ENCODE measurements around the gene ZZZ3.
"Not testable (repeated sequence)": the region's sequence is repeated elsewhere in the genome, so short reads cannot be mapped to it uniquely, and the experiment has no call there.

The ZZZ3 gene

DNA sequence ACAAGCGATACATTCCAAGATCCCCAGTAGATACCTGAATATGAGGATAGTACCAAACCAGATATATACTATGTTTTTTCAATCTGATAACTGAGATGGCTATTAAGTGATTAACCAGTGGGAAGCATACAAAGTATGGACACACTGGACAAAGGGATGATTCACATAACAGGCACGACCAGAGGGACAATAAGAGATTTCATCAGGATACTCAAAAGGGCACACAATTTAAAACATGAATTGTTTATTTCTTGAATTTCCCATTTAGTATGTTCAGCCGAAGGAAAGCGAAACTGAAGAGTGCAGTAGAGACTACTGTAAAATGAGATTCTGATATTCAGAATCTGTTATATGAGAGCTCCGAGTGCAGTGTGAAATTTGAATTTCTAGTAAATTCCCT is 10.6 kb downstream of the ZZZ3 start:
- no peak for DNase-seq (ENCODE audit: low read depth in 2 of 3, low spot score in 1 of 3)

DNA sequence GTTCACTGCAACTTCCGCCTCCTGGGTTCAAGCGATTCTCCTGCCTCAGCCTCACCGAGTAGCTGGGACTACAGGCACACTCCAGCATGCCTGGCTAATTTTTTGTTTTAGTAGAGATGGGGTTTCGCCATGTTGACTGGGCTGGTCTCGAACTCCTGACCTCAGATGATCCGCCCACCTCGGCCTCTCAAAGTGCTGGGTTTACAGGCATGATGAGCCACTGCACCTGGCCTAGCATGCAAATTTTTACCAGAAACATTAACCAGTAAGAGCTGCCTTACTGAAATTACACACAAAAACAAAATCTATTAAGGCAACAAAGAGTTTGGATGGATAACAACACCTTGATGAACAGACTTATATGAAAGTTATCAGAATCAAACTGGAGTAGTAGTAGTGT is 12.1 kb downstream of the ZZZ3 start:
- no peak for DNase-seq (ENCODE audit: low read depth in 2 of 3, low spot score in 1 of 3)

DNA sequence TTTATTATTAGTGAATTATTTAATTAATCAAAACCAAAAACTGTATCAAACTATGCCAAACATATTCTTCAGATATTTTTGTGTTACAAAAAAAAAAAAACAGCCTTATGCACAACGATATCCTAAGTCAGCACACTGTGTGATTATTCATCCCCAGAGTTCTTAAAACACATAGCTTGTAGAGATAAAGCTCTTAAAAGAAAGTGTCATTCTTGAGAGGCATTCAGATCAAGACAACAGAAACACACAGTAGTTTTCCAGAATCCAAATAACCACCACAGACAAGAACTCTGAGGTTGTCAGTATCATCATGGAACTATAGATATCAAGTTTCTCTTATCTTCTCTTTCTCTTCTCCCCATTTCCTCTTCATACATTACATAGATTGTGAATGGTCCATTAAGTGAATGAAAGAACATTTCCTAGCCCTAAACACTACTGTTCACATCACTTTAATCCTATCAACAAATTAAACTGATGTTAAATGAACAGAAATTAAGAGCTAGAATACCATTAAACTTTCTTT is 13.5 kb downstream of the ZZZ3 start:
- no peak for DNase-seq (ENCODE audit: low read depth in 2 of 3, low spot score in 1 of 3)

DNA sequence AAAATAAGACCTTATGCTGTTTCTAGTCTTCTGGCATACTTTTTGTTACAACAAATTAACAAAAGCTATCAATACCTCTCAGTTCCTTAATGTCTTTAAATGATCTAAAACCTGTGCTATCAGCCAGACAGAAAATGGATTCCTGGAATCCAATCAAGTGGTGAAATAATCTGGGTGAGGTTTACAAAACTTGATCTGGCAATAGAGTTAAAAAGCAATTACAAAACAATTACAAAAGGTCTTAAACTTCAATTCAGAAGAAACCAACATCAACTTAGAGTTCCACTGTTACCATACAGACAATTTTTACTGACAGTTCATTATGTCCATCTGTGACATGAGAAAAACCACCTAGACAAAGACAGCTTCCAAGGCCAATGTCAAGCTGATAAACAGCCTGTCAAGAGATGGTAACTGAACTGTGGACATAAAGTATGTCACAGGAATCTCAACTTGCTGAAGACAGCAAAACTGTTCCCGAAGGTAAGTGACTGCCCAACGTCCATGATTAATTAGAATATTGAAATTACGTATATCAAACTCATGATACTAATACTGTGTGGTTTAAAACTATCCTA is 17.4 kb downstream of the ZZZ3 start:
- DNase-seq (ENCODE audit: low read depth in 2 of 3, low spot score in 1 of 3): no peak

DNA sequence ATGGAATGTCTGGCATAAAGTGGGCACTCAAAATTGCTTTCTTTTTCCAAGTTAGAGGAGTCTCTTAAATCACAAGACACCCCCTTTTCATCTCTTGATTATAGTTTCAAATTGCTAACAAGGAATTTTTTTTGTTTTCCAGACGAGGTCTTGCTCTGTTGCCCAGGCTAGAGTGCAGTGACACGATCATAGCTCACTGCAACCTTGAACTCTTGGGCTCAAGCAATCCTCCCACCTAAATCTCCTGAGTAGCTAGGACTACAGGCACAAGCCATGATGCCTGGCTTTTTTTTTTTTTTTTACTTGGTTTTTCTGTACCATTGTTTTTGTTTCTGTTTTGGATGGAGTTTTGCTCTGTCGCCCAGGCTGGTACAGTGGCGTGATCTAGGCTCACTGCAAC is 20.8 kb downstream of the ZZZ3 start:
- no peak for DNase-seq (ENCODE audit: low read depth in 2 of 3, low spot score in 1 of 3)

DNA sequence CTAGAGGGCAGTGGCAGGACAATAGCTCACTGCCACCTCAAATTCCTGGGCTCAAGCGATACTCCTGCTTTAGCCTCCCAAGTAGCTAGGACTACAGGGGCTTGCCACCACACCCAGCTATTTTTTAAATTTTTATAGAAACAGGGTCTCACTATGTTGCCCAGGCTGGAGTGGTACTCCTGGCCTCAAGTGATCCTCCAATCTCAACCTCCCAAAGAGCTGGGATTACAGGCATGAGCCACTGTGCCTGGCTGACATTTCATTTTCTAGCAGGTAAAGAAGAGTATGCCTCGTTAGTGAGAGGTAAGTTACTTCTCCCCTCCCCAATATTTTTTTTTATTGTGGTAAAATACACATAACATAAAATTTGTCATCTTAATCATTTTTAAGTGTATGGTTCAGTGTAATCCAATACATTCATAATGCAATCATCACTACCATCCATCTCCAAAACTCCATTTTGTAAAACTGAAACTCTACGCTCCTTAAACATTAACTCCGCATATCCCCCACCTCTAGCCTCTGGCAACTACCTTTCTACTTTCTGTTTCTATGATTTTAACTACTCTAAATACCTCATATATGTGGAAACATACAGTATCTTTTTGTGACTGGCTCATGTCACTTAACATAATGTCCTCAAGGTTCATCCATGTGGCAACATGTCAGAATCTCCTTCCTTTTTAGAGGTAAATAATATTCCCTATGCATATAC is 22.4 kb downstream of the ZZZ3 start:
- DNase-seq (ENCODE audit: low read depth in 2 of 3, low spot score in 1 of 3): no peak

DNA sequence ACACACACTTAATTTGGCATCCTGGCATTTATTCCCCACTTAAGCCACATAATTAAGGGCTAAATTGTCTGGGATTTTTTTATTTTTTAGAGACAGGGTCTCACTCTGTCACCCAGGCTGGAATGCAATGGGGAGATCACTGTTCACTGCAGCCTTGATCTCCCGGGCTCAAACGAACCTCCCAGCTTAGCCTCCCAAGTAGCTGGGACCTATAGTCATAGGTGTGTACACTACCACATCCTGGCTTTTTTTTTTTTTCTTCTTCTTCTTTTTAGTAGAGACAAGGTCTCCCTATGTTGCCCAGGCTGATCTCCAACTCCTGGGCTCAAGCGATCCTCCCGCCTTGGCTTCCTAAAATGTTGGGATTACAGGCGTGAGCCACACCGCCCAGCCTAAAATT is 24.2 kb downstream of the ZZZ3 start:
- no peak for DNase-seq (ENCODE audit: low read depth in 2 of 3, low spot score in 1 of 3)

DNA sequence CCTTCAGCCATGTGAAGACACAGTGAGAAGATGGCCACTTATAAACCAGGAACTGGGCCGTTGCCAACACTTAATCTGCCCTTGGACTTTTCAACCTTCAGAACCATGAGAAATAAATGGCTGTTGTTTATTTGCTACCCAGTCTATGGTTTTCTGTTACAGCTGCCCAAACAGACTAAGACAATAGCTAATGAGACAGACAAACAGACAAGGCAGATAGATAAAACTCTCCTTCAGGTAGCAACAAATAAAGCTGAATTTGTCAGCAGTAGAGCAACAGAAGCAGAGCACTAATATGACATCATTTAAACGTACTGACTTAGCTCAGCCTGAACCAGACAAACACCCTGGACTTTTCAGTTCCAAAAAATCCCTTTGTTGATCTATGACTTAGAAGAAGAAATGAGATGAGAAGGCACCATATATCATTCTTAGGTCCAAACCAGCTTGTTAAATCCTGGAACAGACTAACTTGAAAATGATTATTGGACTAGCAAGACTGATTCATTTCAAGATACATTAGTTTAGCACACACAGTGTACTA is 27.0 kb downstream of the ZZZ3 start:
- no peak for DNase-seq (ENCODE audit: low read depth in 2 of 3, low spot score in 1 of 3)

DNA sequence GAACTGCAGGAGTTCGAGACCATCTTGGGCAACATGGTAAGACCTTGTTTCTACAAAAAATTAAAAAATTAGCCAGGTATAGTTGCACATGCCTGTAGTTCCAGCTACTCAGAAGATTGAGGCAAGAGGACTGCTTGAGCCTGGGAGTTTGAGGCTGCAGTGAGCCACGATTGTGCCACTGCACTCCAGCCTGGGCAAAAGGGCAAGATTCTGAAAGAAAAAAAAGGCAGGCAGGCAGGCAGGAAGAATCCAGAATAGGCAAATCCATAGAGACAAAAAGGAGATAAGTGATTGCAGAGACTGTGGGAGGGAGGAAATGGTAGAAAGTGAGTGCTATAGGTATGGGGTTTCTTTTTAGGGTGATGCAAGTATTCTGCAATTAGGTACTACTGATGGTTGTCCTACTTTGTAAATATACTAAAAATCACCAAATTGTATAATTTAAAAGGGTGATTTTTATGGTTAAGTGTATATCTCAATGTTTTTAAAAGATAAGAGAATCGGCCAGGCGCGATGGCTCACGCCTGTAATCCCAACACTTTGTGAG is 29.4 kb downstream of the ZZZ3 start:
- DNase-seq (ENCODE audit: low read depth in 2 of 3, low spot score in 1 of 3): no peak

DNA sequence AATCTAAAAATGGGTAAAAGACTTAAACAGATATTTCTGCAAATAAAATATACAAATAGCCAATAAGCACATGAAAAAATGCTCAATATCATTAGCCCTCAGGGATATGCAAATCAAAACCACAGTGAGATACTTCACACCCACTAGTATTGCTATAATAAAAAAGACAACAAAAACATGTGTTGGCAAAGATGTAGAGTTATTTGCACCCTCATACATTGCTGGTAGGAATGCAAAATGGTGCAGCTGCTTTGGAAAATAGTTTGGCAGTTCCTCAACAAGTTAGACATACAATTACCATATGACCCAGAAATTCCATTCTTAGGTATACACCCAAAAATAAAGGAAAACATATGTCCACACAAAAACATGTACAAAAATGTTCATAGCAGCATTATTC is 30.2 kb downstream of the ZZZ3 start:
- DNase-seq (ENCODE audit: low read depth in 2 of 3, low spot score in 1 of 3): no peak

DNA sequence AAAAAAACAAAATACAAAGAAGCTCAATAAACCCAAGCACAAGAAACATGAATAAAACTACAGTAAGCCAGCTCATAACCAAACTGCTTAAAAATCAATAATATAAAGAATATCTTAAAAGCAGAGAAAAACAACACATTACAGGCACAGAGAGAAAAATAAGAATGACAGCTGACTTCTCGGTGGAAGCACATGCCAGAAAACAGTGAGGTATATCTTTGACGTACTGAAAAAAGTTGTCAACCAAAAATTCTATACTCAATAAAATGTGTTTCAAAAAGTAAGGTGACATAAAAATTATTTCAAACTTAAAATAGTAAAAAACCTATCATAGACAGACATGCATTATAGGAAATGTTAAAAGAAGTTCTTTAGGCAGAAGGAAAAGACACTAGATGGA is 33.3 kb downstream of the ZZZ3 start:
- no peak for DNase-seq (ENCODE audit: low read depth in 2 of 3, low spot score in 1 of 3)

DNA sequence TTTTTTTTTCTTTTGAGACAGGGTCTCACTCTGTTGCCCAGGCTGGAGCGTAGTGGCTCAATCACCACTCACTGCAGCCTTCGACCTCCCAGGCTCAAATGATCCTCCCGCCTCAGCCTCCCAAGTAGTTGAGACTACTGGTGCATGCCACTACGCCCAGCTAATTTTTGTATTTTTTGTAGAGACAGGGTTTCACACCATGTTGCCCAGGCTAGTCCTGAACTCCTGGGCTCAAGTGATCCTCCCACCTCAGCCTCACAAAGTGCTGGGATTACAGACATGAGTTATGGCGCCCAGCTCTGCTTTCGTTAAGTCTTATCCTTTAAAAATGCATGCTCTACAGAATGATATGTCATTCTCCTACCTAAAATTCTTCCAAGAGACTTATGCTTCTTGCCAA is 36.2 kb downstream of the ZZZ3 start:
- not testable (repeated sequence) for DNase-seq (ENCODE audit: low read depth in 2 of 3, low spot score in 1 of 3)

DNA sequence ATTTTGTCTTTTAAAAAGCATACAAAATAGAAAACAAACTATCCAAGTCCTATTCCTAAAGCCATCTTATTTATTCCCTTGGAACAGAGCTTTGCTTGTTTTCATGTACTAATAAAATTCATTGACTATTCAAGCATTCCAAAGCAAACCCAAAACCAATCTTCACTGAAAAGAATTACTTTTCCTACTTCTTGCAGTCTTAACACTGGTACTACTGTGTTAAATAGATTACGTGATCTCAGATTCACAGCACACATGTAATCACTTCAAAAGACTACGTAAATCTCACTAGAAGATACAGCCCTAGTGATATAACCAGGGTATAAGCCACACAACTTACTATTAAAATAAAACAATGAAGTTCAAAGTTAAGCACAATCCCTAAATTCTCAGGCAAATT is 39.0 kb downstream of the ZZZ3 start:
- DNase-seq (ENCODE audit: low read depth in 2 of 3, low spot score in 1 of 3): no peak

DNA sequence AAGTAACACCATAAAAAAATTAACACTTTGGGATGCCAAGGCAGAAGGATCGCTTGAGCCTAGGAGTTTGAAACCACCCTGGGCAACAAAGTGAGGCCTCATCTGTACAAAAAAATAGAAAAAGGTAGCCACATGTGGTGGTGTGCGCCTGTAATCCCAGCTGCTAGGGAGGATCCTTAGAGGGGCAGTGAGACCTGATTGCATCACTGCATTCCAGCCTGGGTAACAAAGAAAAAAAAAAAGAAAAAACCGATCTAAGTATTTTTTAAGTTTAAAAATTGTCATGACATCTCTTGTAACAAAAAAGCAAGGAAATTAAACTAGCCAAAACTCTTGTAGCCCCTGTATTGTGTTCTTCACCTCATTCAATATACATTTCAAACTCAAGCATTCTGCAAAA is 39.5 kb downstream of the ZZZ3 start:
- no peak for DNase-seq (ENCODE audit: low read depth in 2 of 3, low spot score in 1 of 3)

DNA sequence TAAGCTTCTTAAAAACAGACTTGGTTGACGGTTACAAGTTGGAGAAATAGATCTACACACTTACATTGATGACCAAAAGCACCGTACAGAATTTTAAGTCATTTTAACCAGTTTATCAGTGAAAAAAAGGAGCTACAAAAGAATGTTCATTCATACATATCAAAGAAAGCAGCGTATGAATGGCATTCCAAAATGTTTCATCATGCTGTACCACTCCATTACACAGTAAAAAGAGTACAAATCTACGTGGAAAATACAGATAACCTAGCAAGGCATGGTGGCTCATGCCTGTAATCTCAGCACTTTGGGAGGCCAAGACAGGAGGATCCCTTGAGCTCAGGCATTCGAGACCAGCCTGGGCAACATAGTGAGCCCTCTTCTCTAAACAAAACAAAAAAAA is 40.3 kb downstream of the ZZZ3 start:
- DNase-seq (ENCODE audit: low read depth in 2 of 3, low spot score in 1 of 3): no peak

DNA sequence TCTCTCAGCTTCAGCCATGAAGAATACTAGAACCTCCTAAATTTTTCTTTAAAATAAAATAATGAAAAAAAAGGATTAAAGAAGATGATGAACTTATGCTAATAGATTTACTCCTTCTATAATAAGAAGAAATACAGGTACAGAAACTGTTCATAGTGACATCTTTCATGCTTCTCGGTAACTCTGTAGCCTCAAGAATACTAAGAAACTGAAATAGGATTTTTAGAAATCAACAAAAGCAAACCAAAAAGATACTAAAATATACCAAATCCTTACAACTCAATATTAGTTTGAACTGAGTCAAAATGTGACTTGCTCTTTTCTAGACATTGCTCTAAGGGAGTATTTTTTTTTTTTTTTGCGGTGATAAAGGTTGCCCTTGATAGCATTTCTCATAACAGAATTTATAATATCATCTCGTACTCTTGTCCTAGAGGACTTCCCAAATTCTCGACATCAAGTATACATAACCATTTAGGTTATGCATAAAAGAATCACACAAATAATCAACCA is 42.8 kb downstream of the ZZZ3 start:
- no peak for DNase-seq (ENCODE audit: low read depth in 2 of 3, low spot score in 1 of 3)

DNA sequence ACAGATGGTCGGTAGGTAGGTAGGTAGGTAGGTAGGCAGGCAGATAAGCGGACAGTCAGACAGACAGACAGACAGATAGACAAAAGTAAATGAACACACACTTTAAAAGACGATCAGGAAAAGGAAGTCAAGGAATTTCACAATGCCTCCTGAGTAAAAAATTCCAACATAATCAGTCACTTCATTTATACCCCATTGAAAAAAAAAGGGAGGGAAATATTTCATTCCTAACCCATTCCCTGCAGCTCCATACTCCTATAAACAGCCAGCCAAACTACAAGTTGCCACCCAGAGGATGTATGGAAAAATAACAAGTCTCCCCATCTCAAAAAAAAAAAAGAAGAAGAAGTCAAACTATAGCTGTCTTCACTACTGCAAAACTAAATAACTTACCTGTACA is 43.4 kb downstream of the ZZZ3 start:
- DNase-seq (ENCODE audit: low read depth in 2 of 3, low spot score in 1 of 3): no peak

DNA sequence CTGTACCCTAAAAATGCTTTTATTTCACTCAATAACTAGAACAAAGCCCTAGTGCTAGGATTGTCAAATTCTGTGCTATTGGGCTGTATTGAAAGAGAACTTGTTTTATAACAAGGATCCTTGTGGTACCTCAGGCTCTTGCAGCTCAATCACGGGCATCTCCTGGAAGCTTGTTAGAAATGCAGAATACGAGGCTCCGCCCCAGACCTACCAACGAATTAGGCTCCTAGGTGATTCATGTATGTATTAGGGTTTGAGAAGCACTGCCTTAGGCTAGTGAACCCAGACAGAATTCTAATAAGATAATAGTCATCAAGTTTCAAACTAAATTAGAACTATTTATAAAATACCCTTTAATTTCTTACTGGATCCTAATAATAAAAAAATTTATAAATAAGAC is 45.6 kb downstream of the ZZZ3 start:
- DNase-seq (ENCODE audit: low read depth in 2 of 3, low spot score in 1 of 3): no peak

Data from stimulated activated CD4-positive, alpha-beta T cell treated with anti-CD3 and anti-CD28 coated beads, Interleukin-12 subunit alpha, Interleukin-12 subunit beta, amount 100 ng/mL, for 48 hours (primary cell).